Heart left ventricle (tissue), 16 donors: ENCODE measurements around the gene PNLIPRP2. TPM values are rescaled to one million over a fixed set of nuclear protein-coding genes. Genes with fewer than 3 reads are reported as not detected.

Experiments used
- ATAC-seq, 4 donors: fragments of 200-7000 bp; cut with Tn5 transposase; one replicate each; pipeline ENCODE4 v1.9.1; 2020 to 2022; ENCODE audit warnings: moderate library complexity in 4 of 4, mild to moderate bottlenecking in 3 of 4, moderate number of reproducible peaks in 1 of 4
- DNase-seq, 5 donors: peaks; one replicate each; pipeline ENCODE4 v3.0.0-alpha.2; 2020
- H3K27ac ChIP-seq, 12 donors: fragments of 200-600 bp; sonication (generic) in 4 of 12; one replicate each; pipeline versions ENCODE4 v1.5.0 to v1.8.0; 2016 to 2022; ENCODE audit warnings: mild to moderate bottlenecking in 2 of 12
- H3K27me3 ChIP-seq, 9 donors: fragments of 200-600 bp; sonication (generic) in 2 of 9; one replicate each; pipeline versions ENCODE4 v1.5.1 to v1.8.0; 2016 to 2022; ENCODE audit warnings: mild to moderate bottlenecking in 3 of 9
- H3K36me3 ChIP-seq, 9 donors: fragments of 200-600 bp; sonication (generic) in 2 of 9; one replicate each; pipeline versions ENCODE4 v1.5.0 to v1.8.0; 2018 to 2022; ENCODE audit warnings: mild to moderate bottlenecking in 2 of 9
- H3K4me1 ChIP-seq, 12 donors: fragments of 200-600 bp; sonication (generic) in 4 of 12; one replicate each; pipeline versions ENCODE4 v1.5.0 to v1.8.0; 2016 to 2022; ENCODE audit warnings: mild to moderate bottlenecking in 3 of 12
- H3K4me3 ChIP-seq, 12 donors: fragments of 200-600 bp; sonication (generic) in 4 of 12; one replicate each; pipeline versions ENCODE4 v1.5.0 to v1.8.0; 2017 to 2022; ENCODE audit warnings: mild to moderate bottlenecking in 9 of 12, moderate library complexity in 4 of 12
- H3K9me3 ChIP-seq, 12 donors: fragments of 200-600 bp; sonication (generic) in 4 of 12; one replicate each; pipeline versions ENCODE4 v1.5.0 to v1.8.0; 2016 to 2022; ENCODE audit warnings: mild to moderate bottlenecking in 1 of 12
- CTCF ChIP-seq, 12 donors: fragments of 200-600 bp; sonication (generic) in 4 of 12; IDR thresholded peaks; one replicate each; pipeline versions ENCODE4 v1.5.0 to v1.8.0; 2018 to 2022; ENCODE audit warnings: antibody characterized with exemption in 12 of 12, mild to moderate bottlenecking in 5 of 12
- POLR2A ChIP-seq, 2 donors: fragments of 450-650 bp; IDR thresholded peaks; one replicate each; pipeline ENCODE4 v1.6.1; 2017; ENCODE audit warnings: antibody characterized with exemption in 2 of 2, mild to moderate bottlenecking in 2 of 2, moderate library complexity in 2 of 2
- WGBS, 4 donors: extraction: QIAGEN DNeasy Blood & Tissue Kit in 2 of 4; methylation state at CpG; one replicate each; pipeline versions ENCODE4 v1.1.5 to v1.1.7; 2013 to 2018; 5-methylcytosine and 5-hydroxymethylcytosine counted together
- intact Hi-C, 10 donors: fragments of 100-400 bp; cut with DNase I; formaldehyde crosslinking; loops; one replicate each; pipeline versions ENCODE4 v1.11.1 to v1.14.2; 2022
- polyA plus RNA-seq, 2 donors: library from polyadenylated mRNA; stranded (reverse); fragments of 200-250 nt; gene quantifications; one replicate each; pipeline ENCODE4 v1.2.3, GENCODE V29; 2013
- total RNA-seq, 9 donors: library from RNA; depleted of rRNA in 2 of 9; stranded (reverse); fragments of >200 nt in 2 of 9; fragmentation: NEBNext Ultra II Directional in 3 of 9; extraction: Animal tissue kit (Norgen Biotek cat#: 25700) in 3 of 9; gene quantifications; one replicate each; pipeline versions ENCODE4 v1.1.0 to v1.2.4, GENCODE V29; 2016 to 2023
- donor health status: ischemic (EF 13 %, LVEDD 7.1; RV severe dilation, severe dysfunction).
- donor health status: healthy with polysubstance abuse.
- donor health status: DM: no; HTN: yes; CAD: no.
- donor health status: DM: no; HTN: no; CAD: no.
- donor health status: ischemic (EF 25% LVEDD 6.9; RV normal size, moderate dysfunction).
- donor health status: ischemic (EF 25% LVEDD 5.7; RV mildly dilated, moderate dysfunction).
- donor health status: healthy.
- donor health status: DM: yes; HTN: yes; CAD: no.
- donor health status: ischemic (EF 35%, LVEDD 5.7; RV mildly dilated, moderate dysfunction).
- donor health status: nonischemic (EF 11% LVEDD 7.7; RV severe dilation, severe dysfunction).
- donor health status: DM: yes; HTN: yes; CAD: no.
- donor health status: PGD.
- donor health status: ischemic (EF 29% LVEDD 5.4; RV normal size, mild dysfunction).
- donor health status: nonischemic (EF 23%, LVEDD 6.1; RV moderate dilation, normal function).

PNLIPRP2 gene
- total and polyA plus RNA-seq, 11 donors: 0.04 to 0.27 TPM; not detected in 9

GRCh38 chr10:116615199-116615776, 5.5 kb upstream of the PNLIPRP2 start:
- no peaks in the 10 kb centered on the region for H3K4me1 ChIP-seq
- WGBS, 4 donors: 86 to 93% (median 89%) methylated on average over 3 of the region's 3 CpGs
- no peaks in the 10 kb centered on the region for H3K36me3 ChIP-seq
- peaks cover 0 to 9% (median 0%) of the 10 kb centered on the region in 9 donors for H3K27me3 ChIP-seq
- ATAC-seq (no peak), DNase-seq (no peak)
- H3K27ac ChIP-seq: no peak overlapping the region
- peaks cover 0 to 3% (median 0%) of the 10 kb centered on the region in 12 donors for H3K9me3 ChIP-seq
- intact Hi-C loops: no loop called here
- TF ChIP-seq CTCF (IDR thresholded peaks at IDR 0.05): no peak
- no peak for TF ChIP-seq POLR2A (IDR thresholded peaks at IDR 0.05)
- H3K4me3 ChIP-seq: no peak overlapping the region

GRCh38 chr10:116621476-116621875, 723 bp downstream of the PNLIPRP2 start:
- TF ChIP-seq CTCF (IDR thresholded peaks at IDR 0.05) (no peak), POLR2A (IDR thresholded peaks at IDR 0.05) (no peak)

GRCh38 chr10:116621934-116622655, 1.3 kb downstream of the PNLIPRP2 start:
- ATAC-seq (no peak), DNase-seq (no peak)
- Histone ChIP-seq H3K27ac (no peak overlapping the region), H3K4me3 (no peak overlapping the region), H3K27me3 (peaks cover 0 to 33% (median 8%) of the 10 kb centered on the region in 9 donors), H3K36me3 (no peaks in the 10 kb centered on the region), H3K9me3 (no peaks in the 10 kb centered on the region), H3K4me1 (no peaks in the 10 kb centered on the region)
- intact Hi-C loops: no loop called here
- TF ChIP-seq POLR2A (IDR thresholded peaks at IDR 0.05) (no peak), CTCF (IDR thresholded peaks at IDR 0.05) (no peak)
- WGBS, 4 donors: 78 to 82% (median 81%) methylated on average over 11 of the region's 11 CpGs

More at GRCh38 chr10:116621476-116621875, 723 bp downstream of the PNLIPRP2 start:
- H3K27me3 ChIP-seq: peaks cover 0 to 27% (median 2%) of the 10 kb centered on the region in 9 donors
- WGBS, 4 donors: 72 to 82% (median 81%) methylated on average over 8 of the region's 8 CpGs
- H3K27ac ChIP-seq: no peak overlapping the region
- H3K4me3 ChIP-seq: no peak overlapping the region
- H3K4me1 ChIP-seq: no peaks in the 10 kb centered on the region
- DNase-seq (no peak), ATAC-seq (no peak)
- H3K36me3 ChIP-seq: no peaks in the 10 kb centered on the region
- H3K9me3 ChIP-seq: no peaks in the 10 kb centered on the region
- intact Hi-C loops: no loop called here

GRCh38 chr10:116625845-116626244, 5.1 kb downstream of the PNLIPRP2 start:
- intact Hi-C loops: loop anchor here in 3 of 10 donors (5.0 kb wide), 2 partner anchors 161 to 546 kb away; no protein-coding TSS in a partner anchor
- TF ChIP-seq CTCF (IDR thresholded peaks at IDR 0.05): no peak
- TF ChIP-seq POLR2A (IDR thresholded peaks at IDR 0.05): no peak
- DNase-seq (no peak), ATAC-seq (no peak)
- no peaks in the 10 kb centered on the region for H3K36me3 ChIP-seq
- WGBS, 4 donors: 87 to 92% (median 89%) methylated on average over 7 of the region's 7 CpGs
- H3K4me1 ChIP-seq: peaks cover 0 to 7% (median 0%) of the 10 kb centered on the region in 12 donors
- no peak overlapping the region for H3K27ac ChIP-seq
- no peaks in the 10 kb centered on the region for H3K9me3 ChIP-seq
- H3K27me3 ChIP-seq: peaks cover 0 to 44% (median 20%) of the 10 kb centered on the region in 9 donors
- H3K4me3 ChIP-seq: no peak overlapping the region
